Activated CD8-positive, alpha-beta T cell treated with anti-CD3 and anti-CD28 coated beads, Interleukin-2, amount 10 ng/mL, durations not matched to agents 7 days and 5 days (primary cell): ENCODE data around the gene GOLGA8Q. TPM values are rescaled to one million over a fixed set of nuclear protein-coding genes. Genes with fewer than 3 reads are reported as not detected.
"Not testable (repeated sequence)": the region's sequence is repeated elsewhere in the genome, so short reads cannot be mapped to it uniquely, and the experiment has no call there.

Experiments
- ATAC-seq: fragments of 150-1000 bp; cut with Tn5 transposase; one replicate; pipeline ENCODE4 v1.10.0; 2021; ENCODE audit warnings: moderate library complexity
- CTCF ChIA-PET: fragments of 350-600 bp; sonication (Branson Sonifier 250); formaldehyde crosslinking; loops from one replicate; lab custom pipeline; 2021; ENCODE audit warnings: antibody characterized with exemption; lab: Charles Lee
- POLR2A ChIA-PET: fragments of 350-600 bp; sonication (Branson Sonifier 250); formaldehyde crosslinking; loops from one replicate; lab custom pipeline; 2021; ENCODE audit warnings: antibody characterized with exemption; lab: Charles Lee
- DNase-seq: peaks from one replicate; pipeline ENCODE4 v3.0.0-alpha.2; 2020
- H3K27ac Mint-ChIP-seq: one replicate; pipeline ENCODE4 v1.8.0; 2021; ENCODE audit warnings: mild to moderate bottlenecking, mixed read lengths
- H3K27me3 Mint-ChIP-seq: one replicate; pipeline ENCODE4 v1.8.0; 2021; ENCODE audit warnings: low read depth, mixed read lengths
- H3K36me3 Mint-ChIP-seq: one replicate; pipeline ENCODE4 v1.8.0; 2021; ENCODE audit warnings: low read depth, mixed read lengths
- H3K4me1 Mint-ChIP-seq: one replicate; pipeline ENCODE4 v1.8.0; 2021; ENCODE audit warnings: low read depth, mixed read lengths
- H3K4me3 Mint-ChIP-seq: one replicate; pipeline ENCODE4 v1.8.0; 2021; ENCODE audit warnings: mild to moderate bottlenecking, mixed read lengths
- H3K9me3 Mint-ChIP-seq: one replicate; pipeline ENCODE4 v1.8.0; 2022; ENCODE audit warnings: mixed read lengths; ENCODE audit not compliant: insufficient read depth
- total RNA-seq, 2 experiments: library from RNA; stranded (reverse); gene quantifications; one replicate each; pipeline ENCODE4 v1.2.3, GENCODE V29; 2021

The GOLGA8Q gene
- total RNA-seq, 2 experiments from 2014 or later = 5.5 to 6.1 TPM

DNA sequence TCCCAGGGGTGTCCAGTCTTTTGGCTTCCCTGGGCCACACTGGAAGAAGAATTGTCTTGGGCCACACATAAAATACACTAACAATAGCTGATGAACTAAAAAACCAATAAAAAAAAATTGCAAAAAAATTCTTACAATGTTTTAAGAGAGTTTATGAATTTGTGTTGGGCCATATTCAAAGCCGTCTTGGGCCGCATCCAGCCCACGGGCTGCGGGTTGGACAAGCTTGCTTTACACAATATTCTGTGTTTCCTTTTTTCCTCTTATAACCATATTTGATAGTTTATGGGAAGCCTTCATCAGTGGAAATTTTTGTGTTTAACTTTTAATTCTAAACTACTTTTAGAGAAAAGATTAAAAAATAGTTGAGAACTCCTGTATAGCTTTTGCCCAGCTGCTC, 28.9 kb downstream of the GOLGA8Q start:
- H3K9me3 Mint-ChIP-seq, H3K27me3 Mint-ChIP-seq, ATAC-seq, H3K4me3 Mint-ChIP-seq, H3K27ac Mint-ChIP-seq, H3K36me3 Mint-ChIP-seq, CTCF ChIA-PET, H3K4me1 Mint-ChIP-seq, POLR2A ChIA-PET, DNase-seq: not testable (repeated sequence)

DNA sequence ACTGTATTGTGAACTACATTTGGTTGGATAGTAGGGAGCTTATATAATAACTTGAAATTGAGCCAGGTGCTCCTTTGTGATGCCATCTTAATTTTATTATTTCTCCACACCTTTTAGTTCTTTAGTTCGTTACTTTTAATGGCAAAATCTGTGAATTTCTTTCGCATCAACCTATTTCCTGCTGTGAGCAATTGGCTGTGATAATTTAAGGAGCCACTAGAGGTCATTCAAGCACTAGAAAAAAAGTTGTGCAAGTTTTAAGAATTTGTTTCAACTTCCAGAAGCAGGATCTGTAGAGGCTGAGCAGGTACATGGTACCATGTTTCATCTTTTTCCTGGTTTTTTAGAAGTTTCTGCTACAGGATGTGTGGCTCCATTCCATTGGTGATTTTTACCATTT, 47.1 kb downstream of the GOLGA8Q start:
- ATAC-seq, H3K4me3 Mint-ChIP-seq, DNase-seq, H3K9me3 Mint-ChIP-seq, H3K4me1 Mint-ChIP-seq, H3K27ac Mint-ChIP-seq, H3K27me3 Mint-ChIP-seq, H3K36me3 Mint-ChIP-seq, CTCF ChIA-PET, POLR2A ChIA-PET: not testable (repeated sequence)

DNA sequence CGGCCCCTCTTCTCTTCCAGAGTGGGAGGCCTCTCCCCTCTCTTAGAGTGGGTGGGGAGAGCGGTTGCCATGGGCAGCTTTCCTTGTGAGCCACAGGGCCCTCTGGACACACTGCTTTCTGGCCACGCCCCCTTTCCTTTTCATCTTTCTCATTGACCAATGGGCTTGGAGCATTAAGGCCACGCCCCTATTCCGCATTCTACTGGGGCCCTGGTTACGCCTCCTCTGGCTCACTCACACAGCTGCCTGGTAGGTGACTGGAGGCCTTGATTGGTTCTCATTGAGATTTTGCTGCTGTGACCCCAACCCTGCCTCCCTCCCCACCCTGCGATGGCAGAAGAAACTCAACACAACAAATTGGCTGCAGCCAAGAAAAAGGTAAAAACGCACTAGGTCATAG, 51.9 kb downstream of the GOLGA8Q start, which contains the start of gene GOLGA8H:
Gene GOLGA8H, plus strand, starts transcription at position 233 of the 400 bp plus-strand sequence. Its CDS starts 98 bp downstream, at position 331.
- H3K4me3 Mint-ChIP-seq, DNase-seq, H3K27ac Mint-ChIP-seq, H3K9me3 Mint-ChIP-seq, H3K36me3 Mint-ChIP-seq, H3K27me3 Mint-ChIP-seq, H3K4me1 Mint-ChIP-seq, POLR2A ChIA-PET, CTCF ChIA-PET, ATAC-seq: not testable (repeated sequence)

Other genes starting within 250 kb of the GOLGA8Q start
- gene CHRFAM7A, start 158.5 kb upstream of the GOLGA8Q start, total RNA-seq = 1 to 10 TPM; 1.9 to 2.3 TPM
- gene GOLGA8R, start 137.8 kb upstream of the GOLGA8Q start, total RNA-seq = 10 to 100 TPM in 1 of 2 experiments, 1 to 10 TPM in 1; 9.5 to 12.1 TPM
- gene GOLGA8H, start 52.0 kb downstream of the GOLGA8Q start, total RNA-seq = under 1 TPM in 1 of 2 experiments, not detected in 1; 0.24 TPM